Measurements from ENCODE around the gene ZNF565.
A peak's percentile ranks its signal among the peaks of the same experiment; 100 is the strongest.

ZNF565 gene

GRCh38 chr19:36214386-36215275, at the start of gene ZNF565, which contains the start of gene ZNF146:
Gene ZNF565 (minus strand): TSS chr19:36214665. CDS start chr19:36201985, 12,680 bp downstream.
Gene ZNF146 (plus strand): TSS chr19:36215106. CDS start chr19:36236441, 21,335 bp downstream.
- no peaks in the 10 kb centered on the region for H3K9me3 ChIP-seq (ENCODE audit: insufficient read depth, low read depth, low read length)
- H3K79me2 ChIP-seq (ENCODE audit: insufficient read depth, low read length), result peaks cover 55% of the 10 kb centered on the region
- no peaks in the 10 kb centered on the region for H3K27me3 ChIP-seq (ENCODE audit: insufficient read depth, low read length, poor library complexity, severe bottlenecking)
- H3K36me3 ChIP-seq (ENCODE audit: insufficient read depth, low read length), result peaks cover 2% of the 10 kb centered on the region; the same call in 1 of the 2 replicates
- H3K9me2 ChIP-seq (replicated peaks; ENCODE audit: low read depth, low read length), result no peaks in the 10 kb centered on the region
- H3K4me2 ChIP-seq (ENCODE audit: low read depth, low read length, poor library complexity, severe bottlenecking), result peak within 1 kb of the TSS; percentile 89
- peaks cover 29% of the 10 kb centered on the region for H3K4me1 ChIP-seq (ENCODE audit: insufficient read depth, low read length, poor library complexity, severe bottlenecking)
- peak within 1 kb of the TSS; percentile 98 for H3K9ac ChIP-seq (ENCODE audit: low read depth, low read length, poor library complexity, severe bottlenecking)
- peaks cover 37% of the 10 kb centered on the region for H4K20me1 ChIP-seq (ENCODE audit: insufficient read depth, low read length, poor library complexity, severe bottlenecking)
- no peak for TF ChIP-seq CTCF (conservative IDR thresholded peaks at IDR 0.05; ENCODE audit: low read length)
- no peak for TF ChIP-seq EZH2phosphoT487 (IDR thresholded peaks at IDR 0.05; ENCODE audit: borderline replicate concordance)
- peak within 1 kb of the TSS; percentile 95 for H3K4me3 ChIP-seq (ENCODE audit: low read length, poor library complexity, severe bottlenecking)
- H3F3A ChIP-seq (ENCODE audit: low read depth), result no peaks in the 10 kb centered on the region; the same call in 1 of the 2 replicates
- peak within 1 kb of the TSS; percentile 97 for H2AFZ ChIP-seq (ENCODE audit: low read length)

GRCh38 chr19:36259211-36259610, 44.7 kb upstream of the ZNF565 start:
- no peak overlapping the region for H3K9ac ChIP-seq (ENCODE audit: low read depth, low read length, poor library complexity, severe bottlenecking)
- no peak overlapping the region for H2AFZ ChIP-seq (ENCODE audit: low read length)
- no peaks in the 10 kb centered on the region for H4K20me1 ChIP-seq (ENCODE audit: insufficient read depth, low read length, poor library complexity, severe bottlenecking)
- H3K4me3 ChIP-seq (ENCODE audit: low read length, poor library complexity, severe bottlenecking), result no peak overlapping the region
- H3K4me2 ChIP-seq (ENCODE audit: low read depth, low read length, poor library complexity, severe bottlenecking), result no peak overlapping the region
- H3K27me3 ChIP-seq (ENCODE audit: insufficient read depth, low read length, poor library complexity, severe bottlenecking), result no peaks in the 10 kb centered on the region
- H3F3A ChIP-seq (ENCODE audit: low read depth), result no peaks in the 10 kb centered on the region
- no peaks in the 10 kb centered on the region for H3K9me3 ChIP-seq (ENCODE audit: insufficient read depth, low read depth, low read length)
- no peaks in the 10 kb centered on the region for H3K9me2 ChIP-seq (replicated peaks; ENCODE audit: low read depth, low read length)
- no peaks in the 10 kb centered on the region for H3K36me3 ChIP-seq (ENCODE audit: insufficient read depth, low read length)
- H3K4me1 ChIP-seq (ENCODE audit: insufficient read depth, low read length, poor library complexity, severe bottlenecking), result no peaks in the 10 kb centered on the region
- no peaks in the 10 kb centered on the region for H3K79me2 ChIP-seq (ENCODE audit: insufficient read depth, low read length)
- TF ChIP-seq CTCF (conservative IDR thresholded peaks at IDR 0.05; ENCODE audit: low read length) (no peak), EZH2phosphoT487 (IDR thresholded peaks at IDR 0.05; ENCODE audit: borderline replicate concordance) (no peak)

GRCh38 chr19:36258028-36258875, 43.8 kb upstream of the ZNF565 start:
- no peak for TF ChIP-seq EZH2phosphoT487 (IDR thresholded peaks at IDR 0.05; ENCODE audit: borderline replicate concordance)
- no peak for TF ChIP-seq CTCF (conservative IDR thresholded peaks at IDR 0.05; ENCODE audit: low read length)
- Histone ChIP-seq H3K36me3 (ENCODE audit: insufficient read depth, low read length) (no peaks in the 10 kb centered on the region), H3K9me3 (ENCODE audit: insufficient read depth, low read depth, low read length) (no peaks in the 10 kb centered on the region), H3K4me3 (ENCODE audit: low read length, poor library complexity, severe bottlenecking) (no peak overlapping the region), H2AFZ (ENCODE audit: low read length) (no peak overlapping the region), H3K27me3 (ENCODE audit: insufficient read depth, low read length, poor library complexity, severe bottlenecking) (no peaks in the 10 kb centered on the region), H4K20me1 (ENCODE audit: insufficient read depth, low read length, poor library complexity, severe bottlenecking) (no peaks in the 10 kb centered on the region), H3K9ac (ENCODE audit: low read depth, low read length, poor library complexity, severe bottlenecking) (no peak overlapping the region), H3K4me1 (ENCODE audit: insufficient read depth, low read length, poor library complexity, severe bottlenecking) (no peaks in the 10 kb centered on the region), H3K9me2 (replicated peaks; ENCODE audit: low read depth, low read length) (no peaks in the 10 kb centered on the region), H3F3A (ENCODE audit: low read depth) (no peaks in the 10 kb centered on the region), H3K79me2 (ENCODE audit: insufficient read depth, low read length) (no peaks in the 10 kb centered on the region), H3K4me2 (ENCODE audit: low read depth, low read length, poor library complexity, severe bottlenecking) (no peak overlapping the region)
